ENCODE results near the gene TLR8. TPM values are rescaled to one million over a fixed set of nuclear protein-coding genes. Genes with fewer than 3 reads are reported as not detected.
A peak's percentile ranks its signal among the peaks of the same experiment; 100 is the strongest.

The TLR8 gene
- total RNA-seq, 1 donor, result not detected

- no peak for TF ChIP-seq CTCF (IDR thresholded peaks at IDR 0.05; ENCODE audit: insufficient read depth, low read length)
Observed at GRCh38 chrX:12967711-12968465, 61.5 kb downstream of the TLR8 start.

GRCh38 chrX:12970691-12971202 lies 64.3 kb downstream of the TLR8 start:
- H3K4me3 ChIP-seq (ENCODE audit: low read depth, low read length), result no peak overlapping the region
- TF ChIP-seq CTCF (IDR thresholded peaks at IDR 0.05; ENCODE audit: insufficient read depth, low read length), result peak; percentile 56
- peak; percentile 74 for DNase-seq (ENCODE audit: low read depth)

More at GRCh38 chrX:12967711-12968465, 61.5 kb downstream of the TLR8 start:
- no peak overlapping the region for H3K4me3 ChIP-seq (ENCODE audit: low read depth, low read length)
- no peak for DNase-seq (ENCODE audit: low read depth)

GRCh38 chrX:12971282-12972003 lies 65.0 kb downstream of the TLR8 start:
- no peak for DNase-seq (ENCODE audit: low read depth)
- H3K4me3 ChIP-seq (ENCODE audit: low read depth, low read length), result no peak overlapping the region
- TF ChIP-seq CTCF (IDR thresholded peaks at IDR 0.05; ENCODE audit: insufficient read depth, low read length), result no peak

- no peak for TF ChIP-seq CTCF (IDR thresholded peaks at IDR 0.05; ENCODE audit: insufficient read depth, low read length)
- no peak overlapping the region for H3K4me3 ChIP-seq (ENCODE audit: low read depth, low read length)
- DNase-seq (ENCODE audit: low read depth), result no peak
Observed at GRCh38 chrX:12972243-12972642, 65.8 kb downstream of the TLR8 start.

Other genes starting within 250 kb of the TLR8 start
- 7.9 and 37.7 TPM in 2 replicates for gene PRPS2, start 115.2 kb upstream of the TLR8 start, total RNA-seq (ENCODE audit: low replicate concordance)
- not detected in 2 replicates for gene TLR7, start 39.5 kb upstream of the TLR8 start, total RNA-seq (ENCODE audit: low replicate concordance)
- gene TMSB4X, start 68.5 kb downstream of the TLR8 start, total RNA-seq (ENCODE audit: low replicate concordance), result 5,524 and 12,062 TPM in 2 replicates
- not detected in 2 replicates for gene FAM9C, start 138.0 kb downstream of the TLR8 start, total RNA-seq (ENCODE audit: low replicate concordance)